ENCODE results near the gene IKBKG.
"Not testable (repeated sequence)": the region's sequence is repeated elsewhere in the genome, so short reads cannot be mapped to it uniquely, and the experiment has no call there.

The IKBKG gene

GRCh38 chrX:154607976-154608375, 60.6 kb downstream of the IKBKG start:
- DNase-seq: not testable (repeated sequence)

GRCh38 chrX:154608823-154609222, 61.4 kb downstream of the IKBKG start:
- not testable (repeated sequence) for DNase-seq

GRCh38 chrX:154611146-154611545, 63.7 kb downstream of the IKBKG start:
- DNase-seq: not testable (repeated sequence)

GRCh38 chrX:154613586-154613985, 66.2 kb downstream of the IKBKG start:
- DNase-seq: not testable (repeated sequence)

All from NCI-H226 (cell line).